ENCODE measurements around the gene WDR1. TPM values are rescaled to one million over a fixed set of nuclear protein-coding genes. Genes with fewer than 3 reads are reported as not detected.
A peak's percentile ranks its signal among the peaks of the same experiment; 100 is the strongest.

The WDR1 gene
- total and polyA plus RNA-seq, 2 donors (not counting 1 experiment from before 2014, with no cell fraction given): 331 to 751 TPM

GRCh38 chr4:10102474-10103332, 13.9 kb downstream of the WDR1 start:
- peaks cover 93% of the 10 kb centered on the region for H3K79me2 ChIP-seq (ENCODE audit: control insufficient read depth, insufficient read depth, low read length)
- H2AFZ ChIP-seq (ENCODE audit: low read length): no peak overlapping the region
- H4K20me1 ChIP-seq (ENCODE audit: control insufficient read depth, extremely low read depth, insufficient read depth, low read length): no peaks in the 10 kb centered on the region
- H3K36me3 ChIP-seq (ENCODE audit: control insufficient read depth, insufficient read depth, low read length): peaks cover 37% of the 10 kb centered on the region
- H3K27ac ChIP-seq (ENCODE audit: insufficient read depth, low read length): peak overlapping the region; percentile 43
- H3K9me3 ChIP-seq (ENCODE audit: control insufficient read depth, insufficient read depth, low read depth, low read length): no peaks in the 10 kb centered on the region
- H3K27me3 ChIP-seq (ENCODE audit: control insufficient read depth, insufficient read depth, low read length): no peaks in the 10 kb centered on the region
- peaks cover 45% of the 10 kb centered on the region for H3K4me1 ChIP-seq (ENCODE audit: control insufficient read depth, extremely low read depth, insufficient read depth, low read length)
- H3K4me2 ChIP-seq (ENCODE audit: extremely low read depth, insufficient read depth, low read length): no peak overlapping the region
- peak in 1 of 2 donors; percentile 57 for DNase-seq (ENCODE audit: low read depth in 2 of 2)
- TF ChIP-seq CTCF (conservative IDR thresholded peaks at IDR 0.05 in 1 of 2, IDR thresholded peaks at IDR 0.05 in 1 of 2; ENCODE audit: low read depth in 1 of 2, low read length in 2 of 2): no peak
- no peak for TF ChIP-seq EZH2 (IDR thresholded peaks at IDR 0.05; ENCODE audit: low read length, missing control alignments)
- H3K4me3 ChIP-seq (replicated peaks in 1 of 4; ENCODE audit: control extremely low read depth in 1 of 4, insufficient read depth in 1 of 4, low read depth in 3 of 4, low read length in 4 of 4): no peak overlapping the region
- no peak overlapping the region for H3K9ac ChIP-seq (ENCODE audit: insufficient read depth, low read length)

DNA sequence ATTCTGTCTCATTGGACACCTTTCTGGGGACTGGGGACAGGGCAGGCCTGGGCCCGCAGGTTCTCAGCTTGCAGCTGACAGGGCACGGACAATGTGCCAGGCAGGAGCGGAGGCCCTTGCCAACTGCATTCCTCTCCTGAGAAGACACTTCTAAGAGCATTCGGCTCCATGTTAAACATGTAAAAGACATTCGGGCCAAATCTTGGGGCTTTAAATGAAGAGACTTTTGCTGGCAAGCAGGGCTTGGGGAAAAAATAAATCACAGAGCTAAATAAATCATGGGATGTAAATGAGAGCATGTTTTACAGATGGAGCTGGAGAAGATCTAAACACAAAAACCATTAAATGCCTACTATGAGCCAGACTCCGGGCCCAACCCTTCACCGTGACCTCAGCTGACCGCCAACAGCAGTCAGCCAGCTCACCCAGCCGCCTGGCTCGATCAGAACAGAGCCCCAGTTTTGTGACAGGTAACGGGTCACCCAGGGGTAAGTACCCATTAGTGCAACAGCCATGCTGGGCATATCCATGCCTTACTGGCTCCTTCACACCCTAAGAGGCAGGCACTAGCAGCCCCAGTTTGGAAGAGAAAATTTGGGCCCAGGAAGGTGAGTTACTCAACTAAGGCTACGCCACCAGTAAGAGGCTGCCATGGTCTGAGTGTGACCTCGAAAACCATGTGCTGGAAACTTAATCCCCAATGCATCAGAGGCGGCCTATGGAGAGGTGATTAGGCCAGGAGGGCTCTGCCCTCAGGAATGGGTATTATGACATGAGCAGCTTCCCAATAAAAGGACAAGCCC, 14.7 kb downstream of the WDR1 start:
- no peaks in the 10 kb centered on the region for H3K27me3 ChIP-seq (ENCODE audit: control insufficient read depth, insufficient read depth, low read length)
- H3K9ac ChIP-seq (ENCODE audit: insufficient read depth, low read length): no peak overlapping the region
- peak overlapping the region; percentile 26 for H3K27ac ChIP-seq (ENCODE audit: insufficient read depth, low read length)
- H3K9me3 ChIP-seq (ENCODE audit: control insufficient read depth, insufficient read depth, low read depth, low read length): no peaks in the 10 kb centered on the region
- peak in 1 of 2 donors; percentile 44 for DNase-seq (ENCODE audit: low read depth in 2 of 2)
- H3K4me2 ChIP-seq (ENCODE audit: extremely low read depth, insufficient read depth, low read length): no peak overlapping the region
- H4K20me1 ChIP-seq (ENCODE audit: control insufficient read depth, extremely low read depth, insufficient read depth, low read length): no peaks in the 10 kb centered on the region
- peaks cover 43% of the 10 kb centered on the region for H3K4me1 ChIP-seq (ENCODE audit: control insufficient read depth, extremely low read depth, insufficient read depth, low read length)
- H3K79me2 ChIP-seq (ENCODE audit: control insufficient read depth, insufficient read depth, low read length): peaks cover 92% of the 10 kb centered on the region
- H3K4me3 ChIP-seq (replicated peaks in 1 of 4; ENCODE audit: control extremely low read depth in 1 of 4, insufficient read depth in 1 of 4, low read depth in 3 of 4, low read length in 4 of 4): no peak overlapping the region
- TF ChIP-seq CTCF (conservative IDR thresholded peaks at IDR 0.05 in 1 of 2, IDR thresholded peaks at IDR 0.05 in 1 of 2; ENCODE audit: low read depth in 1 of 2, low read length in 2 of 2) (no peak), EZH2 (IDR thresholded peaks at IDR 0.05; ENCODE audit: low read length, missing control alignments) (no peak)
- peaks cover 42% of the 10 kb centered on the region for H3K36me3 ChIP-seq (ENCODE audit: control insufficient read depth, insufficient read depth, low read length)
- no peak overlapping the region for H2AFZ ChIP-seq (ENCODE audit: low read length)

DNA sequence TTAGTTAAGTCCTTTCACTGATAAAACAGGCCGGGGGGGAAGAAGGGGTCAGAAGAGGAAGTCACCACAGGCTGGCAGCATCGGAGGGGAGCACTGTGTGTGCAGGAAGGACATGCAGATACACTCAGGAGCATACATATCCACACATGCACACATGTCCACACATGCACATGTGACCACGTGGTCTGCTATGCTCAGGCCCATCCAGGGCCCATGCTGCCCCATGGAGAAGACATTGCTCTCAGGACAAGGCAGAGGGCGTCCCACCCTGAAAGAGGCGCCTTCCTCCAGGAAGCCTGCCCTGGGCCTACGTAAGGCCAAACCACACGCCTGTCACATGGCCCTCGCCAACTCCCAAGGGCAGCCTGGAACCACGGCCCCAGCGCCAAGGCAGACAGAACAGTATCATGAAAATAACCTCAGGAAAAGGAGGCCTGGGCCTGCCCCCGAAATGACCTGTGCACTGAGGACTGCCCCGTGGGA, 15.8 kb downstream of the WDR1 start:
- H3K27ac ChIP-seq (ENCODE audit: insufficient read depth, low read length): peak overlapping the region; percentile 15
- TF ChIP-seq EZH2 (IDR thresholded peaks at IDR 0.05; ENCODE audit: low read length, missing control alignments): no peak
- no peak for TF ChIP-seq CTCF (conservative IDR thresholded peaks at IDR 0.05 in 1 of 2, IDR thresholded peaks at IDR 0.05 in 1 of 2; ENCODE audit: low read depth in 1 of 2, low read length in 2 of 2)
- H4K20me1 ChIP-seq (ENCODE audit: control insufficient read depth, extremely low read depth, insufficient read depth, low read length): no peaks in the 10 kb centered on the region

More for the DNA sequence above, 15.8 kb downstream of the WDR1 start:
- Histone ChIP-seq H3K4me3 (replicated peaks in 1 of 4; ENCODE audit: control extremely low read depth in 1 of 4, insufficient read depth in 1 of 4, low read depth in 3 of 4, low read length in 4 of 4) (no peak overlapping the region), H3K79me2 (ENCODE audit: control insufficient read depth, insufficient read depth, low read length) (peaks cover 87% of the 10 kb centered on the region), H3K27me3 (ENCODE audit: control insufficient read depth, insufficient read depth, low read length) (no peaks in the 10 kb centered on the region), H2AFZ (ENCODE audit: low read length) (no peak overlapping the region), H3K4me2 (ENCODE audit: extremely low read depth, insufficient read depth, low read length) (no peak overlapping the region), H3K9ac (ENCODE audit: insufficient read depth, low read length) (no peak overlapping the region), H3K9me3 (ENCODE audit: control insufficient read depth, insufficient read depth, low read depth, low read length) (no peaks in the 10 kb centered on the region), H3K36me3 (ENCODE audit: control insufficient read depth, insufficient read depth, low read length) (peaks cover 45% of the 10 kb centered on the region), H3K4me1 (ENCODE audit: control insufficient read depth, extremely low read depth, insufficient read depth, low read length) (peaks cover 48% of the 10 kb centered on the region)
- no peak for DNase-seq (ENCODE audit: low read depth in 2 of 2)
